CD4-positive, alpha-beta T cell treated with Interferon alpha-2 for 1 hour (primary cell): Measurements from ENCODE around the gene SSX2IP.

Source experiments
- DNase-seq, 2 donors: peaks; one replicate each; pipeline ENCODE4 v3.0.0-alpha.2; 2020 to 2022

Gene SSX2IP

DNA sequence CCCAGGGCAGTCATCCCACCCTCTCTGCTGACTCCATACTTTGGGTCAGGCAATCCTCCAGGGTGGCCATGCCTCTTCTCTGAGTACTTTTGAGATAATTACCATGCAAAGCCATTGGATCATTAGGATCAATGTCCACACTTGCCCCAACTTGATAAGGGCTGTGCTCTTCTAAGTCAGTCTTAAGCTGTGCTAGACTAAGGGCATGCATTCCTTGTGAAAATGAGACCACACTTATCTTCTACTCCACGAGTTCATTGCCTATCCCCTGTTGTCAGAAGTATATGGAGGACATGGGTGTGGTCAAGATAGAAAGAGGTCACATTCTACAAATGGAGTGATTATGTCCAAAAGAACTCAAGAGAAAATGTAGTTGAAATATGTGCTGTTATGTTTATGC is 18.9 kb upstream of the SSX2IP start:
- no peak for DNase-seq

DNA sequence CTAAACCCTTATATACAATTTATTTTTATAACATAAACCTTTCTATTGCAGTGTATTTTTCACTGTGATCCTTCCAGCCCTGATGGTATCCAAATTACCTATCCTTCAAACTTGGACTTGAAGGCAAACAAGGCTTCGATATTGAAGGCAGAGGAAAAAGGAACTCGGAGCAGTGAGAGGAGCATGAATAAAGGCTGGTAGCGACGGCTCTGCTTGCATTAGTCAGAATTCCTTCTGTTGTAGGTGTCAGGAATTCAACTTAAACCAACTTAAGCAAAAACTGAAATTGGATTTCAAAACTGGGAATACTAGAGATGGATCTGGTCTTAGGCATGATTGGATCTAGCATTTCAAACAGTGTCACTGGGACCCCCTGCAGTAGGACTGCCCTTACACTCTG is 17.8 kb upstream of the SSX2IP start:
- DNase-seq = no peak

DNA sequence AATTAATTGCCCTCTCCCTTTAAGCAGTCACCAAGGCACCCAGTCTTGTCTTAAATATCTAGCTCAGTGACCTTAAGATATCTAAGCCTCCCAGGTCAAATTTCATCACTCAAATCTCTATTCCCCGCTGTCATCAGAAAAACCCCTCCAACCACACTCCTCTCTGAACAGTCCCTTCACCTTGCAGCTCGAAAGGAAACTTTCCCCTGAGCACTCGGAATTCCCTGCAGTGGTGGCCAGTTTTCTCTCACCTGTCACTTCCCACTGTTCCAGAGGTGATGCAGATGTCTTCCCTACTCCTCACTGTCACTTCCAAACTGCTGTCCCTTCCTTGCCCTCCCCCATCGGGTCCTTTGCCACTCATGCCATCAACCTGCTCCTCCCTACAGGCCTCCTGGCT is 15.3 kb upstream of the SSX2IP start:
- DNase-seq = no peak

DNA sequence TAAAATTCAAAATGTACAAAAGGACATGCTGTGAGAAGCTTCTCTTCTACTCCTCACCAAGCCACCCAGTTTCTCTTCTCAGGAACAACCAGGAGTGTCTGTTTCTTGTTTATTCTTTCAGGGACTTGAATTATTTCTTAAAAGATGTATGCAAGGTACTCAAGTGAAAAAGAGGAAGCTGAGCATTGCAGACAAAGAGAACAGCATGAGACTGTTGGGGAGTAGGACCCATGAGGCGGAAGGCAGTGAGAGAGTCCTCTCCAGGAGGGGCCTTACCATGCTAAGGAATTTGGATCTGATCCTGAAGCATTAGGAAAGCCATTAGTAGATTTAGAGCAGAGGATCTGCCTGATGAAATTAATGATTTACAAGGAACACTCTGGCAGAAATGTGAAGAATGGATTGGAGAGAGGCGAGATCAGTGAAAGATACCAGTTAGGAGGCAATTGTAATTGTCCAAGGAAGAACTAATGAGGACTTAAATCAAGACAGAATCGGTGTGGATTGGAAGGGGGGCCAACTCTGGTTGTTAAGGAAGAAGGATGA is 14.7 kb upstream of the SSX2IP start:
- no peak for DNase-seq

DNA sequence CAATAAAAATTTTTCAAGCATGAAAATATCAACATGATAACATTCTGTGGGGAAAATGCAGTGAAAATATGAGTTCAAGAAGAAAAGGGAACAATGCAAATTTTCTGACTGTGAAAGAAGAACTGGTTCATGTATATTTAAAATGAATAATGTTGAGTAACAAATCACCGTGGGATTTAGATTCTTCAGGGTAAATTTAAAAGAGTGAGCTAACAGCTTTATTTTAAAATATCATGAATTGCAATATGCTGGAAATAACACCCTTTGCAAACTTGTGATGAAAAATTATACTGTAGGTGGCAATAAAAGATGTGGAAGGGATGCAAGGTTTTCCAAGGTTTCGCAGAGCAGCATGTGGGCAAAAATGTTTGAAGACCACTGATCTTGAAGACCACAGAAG is 13.2 kb upstream of the SSX2IP start:
- no peak for DNase-seq

DNA sequence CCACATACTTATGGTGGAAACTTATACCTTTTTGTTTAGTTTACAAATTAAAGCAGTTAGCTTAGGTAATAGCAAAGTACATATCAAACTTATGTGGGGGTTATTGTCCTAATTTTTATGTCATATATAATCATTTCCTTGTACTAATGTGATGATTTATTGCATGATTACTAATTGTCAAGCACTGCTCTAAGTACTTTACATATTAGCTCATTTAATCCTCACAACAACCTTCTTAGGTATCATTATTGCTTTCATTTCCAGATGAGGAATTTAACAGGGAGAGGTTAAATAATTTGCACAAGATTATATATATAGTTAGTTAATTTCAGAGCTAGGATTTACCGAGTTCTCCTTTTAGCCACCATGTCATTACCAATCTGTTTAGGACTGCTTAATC is 11.9 kb upstream of the SSX2IP start:
- no peak for DNase-seq

DNA sequence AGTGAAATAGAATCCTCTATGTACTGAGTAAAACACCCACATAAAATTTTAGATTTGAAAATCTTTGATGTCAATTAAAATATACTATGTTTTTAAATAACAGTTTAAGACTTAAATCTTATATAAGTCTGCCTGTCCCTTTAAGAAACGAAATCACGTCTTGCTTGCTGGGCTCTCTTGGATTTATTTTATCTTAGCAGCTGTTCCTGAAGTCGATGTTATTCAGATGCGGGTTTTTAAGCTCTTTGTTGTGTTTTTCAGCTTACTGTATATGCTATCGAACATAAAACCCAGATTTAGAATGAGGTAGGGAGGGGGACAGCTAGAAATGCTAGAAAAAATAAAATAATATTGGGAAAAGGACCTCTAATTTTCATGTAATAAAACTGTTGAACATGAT is 11.1 kb upstream of the SSX2IP start:
- no peak for DNase-seq

DNA sequence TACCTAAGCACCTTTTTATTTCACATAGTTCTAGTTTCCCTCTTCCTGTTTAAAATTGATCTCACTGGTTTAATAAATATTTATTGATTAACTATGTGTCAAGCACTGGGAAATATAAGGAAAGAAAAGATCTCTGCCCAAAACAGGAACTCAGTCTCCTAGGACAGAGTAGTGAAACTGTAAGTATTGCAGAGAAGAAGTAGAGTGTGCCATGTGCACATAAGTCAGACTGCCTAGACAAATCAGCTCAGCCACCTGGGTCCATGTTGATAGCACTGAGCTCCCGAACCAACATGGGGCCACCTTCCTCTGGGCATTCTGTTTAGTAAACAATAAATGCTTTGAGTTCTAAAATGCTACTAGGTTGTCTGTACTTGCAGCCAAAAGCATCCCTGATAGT is 9.8 kb upstream of the SSX2IP start:
- DNase-seq = no peak

DNA sequence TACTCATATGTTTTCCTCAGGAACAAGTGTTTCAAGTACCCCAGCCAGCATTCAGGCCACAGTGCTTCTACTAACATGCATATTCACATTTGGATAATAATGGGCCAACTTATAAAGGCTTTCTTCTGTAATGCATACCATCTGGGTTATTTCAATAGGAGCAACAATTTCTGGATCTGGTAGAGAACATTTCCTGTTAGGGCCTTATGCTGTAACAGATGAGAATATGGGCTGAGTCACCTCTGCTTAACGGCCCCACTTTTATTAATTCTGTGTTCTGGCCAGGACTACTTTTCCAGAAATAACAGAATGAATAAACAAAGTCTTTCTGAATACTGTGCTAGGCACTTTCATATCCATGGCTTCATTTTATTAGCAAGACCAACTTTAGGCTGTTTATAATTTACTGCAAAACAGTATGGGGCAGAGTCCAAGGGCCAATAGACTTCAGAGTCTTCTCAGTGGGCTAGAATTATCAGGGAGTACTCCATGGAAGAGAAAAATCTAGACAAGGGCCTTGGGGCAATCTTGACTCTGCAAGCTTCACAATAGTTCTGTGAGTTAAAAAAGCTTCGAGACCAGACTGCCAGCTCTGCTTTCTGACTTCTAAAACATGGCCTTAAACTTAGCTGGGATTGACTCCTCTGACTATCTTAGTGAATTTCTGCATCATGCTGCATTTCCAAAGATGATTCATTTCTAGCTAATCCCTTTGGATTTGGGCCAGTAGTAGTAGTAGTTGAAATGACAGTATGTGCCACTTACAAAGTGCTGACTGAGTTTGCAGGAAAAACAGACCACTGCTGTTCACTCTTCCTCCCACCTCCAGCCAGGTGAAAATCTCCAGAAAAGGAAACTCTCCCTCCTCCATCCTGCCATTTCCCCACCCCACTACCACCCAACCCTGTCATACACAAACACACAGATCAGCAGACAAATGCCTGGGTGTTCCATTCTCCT is 8.2 kb upstream of the SSX2IP start:
- no peak for DNase-seq

DNA sequence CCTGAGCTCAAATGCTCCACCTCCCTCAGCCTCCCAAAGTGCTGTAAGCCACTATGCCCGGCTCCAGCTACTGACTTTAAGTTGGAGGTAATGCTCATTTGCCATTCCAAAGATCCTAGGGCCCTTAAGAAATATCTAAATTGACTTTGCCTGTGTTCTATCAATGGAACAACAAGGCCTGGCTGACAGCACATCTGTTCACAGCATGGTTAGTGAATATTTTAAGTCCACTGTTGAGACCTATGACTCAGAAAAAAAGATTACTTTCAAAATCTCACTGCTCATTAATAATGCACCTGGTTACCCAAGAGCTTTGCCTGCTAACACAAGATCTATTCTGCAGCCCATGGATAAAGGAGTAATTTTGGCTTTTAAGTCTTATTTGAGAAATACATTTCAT is 3.5 kb upstream of the SSX2IP start:
- DNase-seq = no peak

DNA sequence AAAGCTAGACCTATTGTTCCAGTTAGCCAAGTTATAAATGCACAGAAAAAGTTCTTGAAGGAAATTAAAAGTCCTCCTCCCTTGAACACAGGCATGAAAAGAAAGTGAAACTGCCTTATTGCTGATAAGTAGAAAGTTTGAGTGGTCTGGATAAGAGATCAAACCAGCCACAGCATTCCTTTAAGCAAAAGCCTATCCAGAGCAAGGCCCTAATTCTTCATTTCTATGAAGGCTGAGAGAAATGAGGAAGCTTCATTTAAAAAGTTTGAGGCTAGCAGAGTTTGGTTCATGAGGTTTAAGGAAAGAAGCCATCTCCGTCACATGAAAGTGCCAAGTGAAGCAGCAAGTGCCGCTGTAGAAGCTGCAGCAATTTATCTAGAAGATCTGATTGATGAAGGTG is 2.7 kb upstream of the SSX2IP start:
- DNase-seq = peak in 1 of 2 donors; percentile 60

DNA sequence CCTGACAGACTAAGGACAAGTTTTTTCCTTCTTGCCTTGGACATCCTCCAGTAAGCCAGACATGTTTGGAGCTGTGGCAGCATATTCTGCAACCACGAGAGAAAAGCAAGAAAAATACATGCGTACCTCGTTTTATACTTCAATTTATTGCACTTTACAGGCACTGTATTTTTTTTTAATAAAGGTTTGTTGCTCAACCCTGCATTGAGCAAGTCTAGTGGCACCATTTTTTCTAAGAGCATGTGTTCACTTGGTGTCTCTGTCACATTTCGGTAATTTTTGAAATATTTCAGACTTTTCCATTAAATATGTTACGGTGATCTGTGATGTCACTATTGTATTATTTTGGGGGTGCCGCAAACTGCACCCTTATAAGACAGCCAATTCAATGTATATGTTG is 2.1 kb upstream of the SSX2IP start:
- no peak for DNase-seq

DNA sequence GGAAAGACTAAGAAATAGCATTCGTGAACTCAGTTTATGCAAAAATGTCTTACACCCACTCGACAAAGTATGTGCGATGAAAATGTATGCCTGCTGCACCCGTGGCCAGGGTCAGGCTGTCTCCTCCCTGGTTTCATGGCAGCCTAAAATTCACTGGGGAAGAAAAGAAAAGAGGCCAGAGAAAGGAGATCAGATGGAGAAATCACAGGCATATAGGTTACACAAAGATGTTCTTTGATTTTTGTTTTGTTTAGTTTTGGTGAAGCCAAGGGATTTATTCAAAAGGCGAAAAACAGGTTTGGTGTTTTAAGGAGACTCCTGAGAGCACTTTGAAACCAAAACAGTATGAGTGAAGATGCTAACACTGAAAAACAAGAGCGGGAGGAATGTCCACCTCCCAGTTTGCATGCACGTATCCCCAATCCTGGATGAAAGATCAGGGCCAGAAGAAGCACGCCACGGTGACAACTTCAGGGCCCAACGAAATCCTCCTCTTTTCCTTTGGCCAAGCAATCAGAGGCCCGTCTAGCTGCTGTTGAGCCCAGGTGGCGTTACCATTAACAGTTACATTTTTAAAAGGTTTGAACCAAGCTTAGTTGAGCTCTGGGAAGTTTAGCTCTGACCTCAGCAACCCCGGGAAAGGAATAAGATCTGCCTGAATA is 992 bp upstream of the SSX2IP start:
- DNase-seq = peak in 1 of 2 donors; percentile 18

DNA sequence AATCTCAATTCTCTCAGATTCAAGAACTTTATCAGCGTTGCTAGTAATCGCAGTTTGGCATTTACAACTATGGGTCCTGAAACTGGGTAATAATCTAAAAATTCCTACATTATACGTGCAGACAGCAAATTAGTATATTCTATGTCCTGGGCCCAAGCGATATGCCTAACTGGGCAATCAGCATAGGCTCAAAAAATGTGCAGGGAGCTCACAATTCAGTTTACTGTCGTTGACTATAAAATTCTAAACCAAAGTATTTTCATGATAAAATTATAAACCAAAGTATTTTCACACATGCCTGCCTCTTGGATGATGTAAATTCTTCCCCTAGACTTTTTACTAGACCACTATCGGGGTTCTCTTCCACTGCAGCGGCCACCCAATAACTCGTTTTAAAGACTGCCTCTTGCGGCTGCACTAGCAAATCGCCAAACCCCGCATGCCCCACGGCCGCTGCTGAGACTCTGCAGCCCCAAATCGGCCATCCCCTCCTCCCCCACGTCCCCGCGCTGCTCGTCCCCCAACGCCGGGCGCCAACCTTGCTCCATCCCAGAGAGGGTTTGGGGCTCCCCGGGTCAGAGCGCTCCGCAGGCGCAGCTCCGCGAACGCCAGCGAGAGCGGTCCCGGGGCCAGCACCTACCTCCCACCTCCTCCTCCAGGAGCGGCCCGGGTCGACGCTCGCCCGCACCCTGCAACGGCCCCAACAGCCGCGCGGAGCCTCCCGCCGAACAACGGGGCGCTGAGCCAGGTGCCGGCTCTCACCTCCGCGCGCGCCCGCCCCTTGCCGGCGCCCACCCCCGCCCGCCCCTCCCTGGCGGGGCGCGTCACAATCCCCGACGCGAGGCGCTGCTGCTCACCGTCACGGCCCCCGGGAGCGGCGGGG is 506 bp downstream of the SSX2IP start:
- DNase-seq = peak in 1 of 2 donors; percentile 38

DNA sequence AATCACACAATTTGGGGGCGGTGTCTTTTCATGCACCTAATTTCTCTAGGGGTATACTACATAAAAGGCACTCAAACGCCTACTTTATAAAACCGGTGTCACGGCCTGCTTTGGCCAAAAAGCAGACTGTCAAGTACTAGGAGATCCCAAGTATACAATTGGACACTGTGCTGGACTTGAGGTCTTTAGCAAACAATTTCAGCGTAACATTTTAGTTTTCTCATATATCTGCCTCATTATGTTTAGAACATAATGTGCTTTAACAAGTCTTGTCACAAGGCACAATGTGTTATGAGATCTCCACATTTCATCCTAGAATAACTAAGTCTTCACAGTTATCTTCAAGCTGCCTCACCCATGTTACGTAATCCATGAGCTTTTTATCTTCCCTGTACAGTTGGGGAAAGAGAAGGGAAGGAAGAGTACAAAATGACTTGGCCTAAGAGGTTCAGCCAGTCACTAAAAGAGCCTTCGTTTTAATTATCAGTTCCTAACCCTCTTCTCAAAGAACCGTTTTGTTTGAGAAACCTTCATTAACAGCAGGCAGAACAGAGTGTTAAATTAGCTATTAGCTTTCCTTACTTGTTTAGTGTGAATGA is 1.7 kb downstream of the SSX2IP start:
- DNase-seq = no peak

DNA sequence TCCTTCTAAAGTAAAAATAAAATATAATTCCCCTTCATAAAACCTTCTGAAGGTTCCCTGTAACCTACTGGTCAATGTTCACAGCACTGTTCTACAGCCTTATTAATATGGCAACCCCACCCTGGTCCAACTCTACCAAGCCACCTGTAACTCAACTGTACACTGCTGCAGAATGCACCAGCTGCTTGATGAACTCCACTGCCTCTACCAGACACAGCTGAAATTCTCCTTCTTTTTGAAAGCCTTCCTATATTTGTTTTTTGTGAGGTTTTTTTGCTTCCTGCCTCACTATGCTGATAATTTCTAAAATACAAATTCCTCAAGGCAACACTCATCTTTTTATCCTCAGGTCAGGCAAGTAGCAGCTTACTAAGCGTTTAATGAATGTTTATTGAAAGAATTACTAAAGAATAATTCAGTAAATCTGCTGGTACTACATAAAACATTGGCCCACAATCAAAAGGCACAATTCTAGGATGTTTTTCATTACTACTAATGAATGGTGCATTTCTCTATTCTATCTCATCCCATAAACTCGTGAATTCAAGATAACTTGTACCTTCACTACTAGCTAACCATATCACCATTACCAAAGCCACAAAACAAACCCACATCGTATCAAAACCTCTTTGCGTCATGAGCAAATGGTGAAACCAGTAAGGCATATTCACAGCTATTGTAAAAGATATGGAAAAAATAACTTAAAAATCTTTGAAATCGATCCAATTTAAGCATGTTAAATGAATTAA is 2.4 kb downstream of the SSX2IP start:
- DNase-seq = no peak

DNA sequence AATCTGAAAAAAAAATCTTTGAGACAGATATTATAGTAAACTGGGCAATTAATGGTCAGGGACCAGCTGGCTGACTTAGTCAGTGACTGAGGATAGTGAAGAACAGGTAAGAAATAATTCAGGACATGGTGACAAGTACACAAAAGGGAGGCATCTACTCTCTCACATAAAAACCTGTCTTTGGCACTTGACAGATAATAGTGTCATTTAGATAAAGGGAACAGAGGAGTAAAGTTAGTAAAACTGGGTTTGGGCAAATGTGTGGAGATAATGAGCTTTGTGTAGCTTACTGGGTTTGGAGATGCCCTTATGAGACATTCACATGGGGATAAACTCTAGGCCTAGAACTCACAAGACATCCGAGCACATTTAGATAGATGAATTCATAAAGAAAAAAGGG is 4.0 kb downstream of the SSX2IP start:
- no peak for DNase-seq

DNA sequence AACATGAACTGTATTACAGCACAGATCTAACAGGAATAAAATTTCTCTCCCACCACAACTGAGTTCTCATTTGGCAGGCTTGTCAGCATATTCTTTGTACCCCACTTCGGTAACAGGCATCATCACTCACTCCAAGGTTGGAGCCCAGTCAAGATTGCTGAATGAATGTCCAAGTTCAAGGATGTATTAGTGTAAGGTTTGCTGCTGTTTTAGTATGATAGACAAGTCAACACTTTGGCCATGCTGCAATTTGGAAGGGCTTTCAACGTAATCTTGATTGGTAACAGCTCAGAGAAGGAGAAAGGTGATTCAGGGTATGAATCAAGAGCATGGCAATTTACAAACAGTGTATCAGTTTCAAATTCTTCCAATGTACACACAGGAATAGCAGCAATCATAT is 6.8 kb downstream of the SSX2IP start:
- DNase-seq = no peak

DNA sequence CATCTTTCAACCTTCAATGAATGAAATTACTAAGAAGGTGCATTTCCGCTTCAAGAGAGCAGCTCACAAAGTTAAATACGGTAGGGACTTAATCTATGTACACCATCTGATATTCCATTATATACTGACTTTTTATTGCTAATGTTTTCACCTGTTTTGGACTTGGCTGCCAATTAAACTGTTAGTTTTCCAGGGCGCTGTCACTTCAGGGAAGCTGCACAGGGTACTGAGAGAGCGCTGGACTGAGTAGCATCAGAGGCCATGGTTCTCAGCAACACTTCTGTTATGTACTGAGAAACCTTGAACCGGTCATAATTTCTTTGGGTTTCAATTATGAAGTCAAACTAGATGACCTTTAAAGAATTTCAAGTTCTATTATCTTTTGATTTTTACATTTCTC is 8.2 kb downstream of the SSX2IP start:
- no peak for DNase-seq

DNA sequence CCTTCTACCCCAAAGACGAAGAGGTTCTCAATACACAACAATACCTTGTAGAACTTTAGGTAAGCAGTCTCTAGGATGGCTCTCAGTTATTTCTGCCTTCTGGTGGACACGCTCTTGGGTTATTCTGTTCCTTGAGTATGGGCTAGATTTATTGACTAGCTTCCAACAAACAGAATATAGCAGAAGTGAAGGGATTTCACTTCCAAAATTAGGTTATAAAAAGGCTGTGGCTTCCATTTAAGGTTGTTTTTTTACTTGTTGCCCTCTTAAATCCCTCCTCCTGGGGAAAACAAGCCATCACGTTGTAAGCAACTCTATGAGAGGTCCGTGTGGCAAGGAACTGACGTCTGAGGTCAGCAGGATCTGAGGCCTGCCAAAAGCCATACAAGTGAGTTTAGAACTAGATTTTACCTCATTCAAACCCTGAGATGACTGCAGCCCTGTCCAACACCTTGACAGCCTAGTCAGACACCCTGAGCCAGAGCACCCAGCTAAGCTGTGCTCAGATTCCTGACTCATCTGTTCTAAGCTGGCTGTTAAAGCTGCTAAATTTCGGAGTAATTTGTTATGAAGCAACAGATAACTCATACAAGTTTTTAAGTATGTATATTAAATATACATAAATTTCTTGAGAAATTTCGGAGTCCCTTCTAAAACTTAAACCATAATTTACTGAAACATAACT is 12.7 kb downstream of the SSX2IP start:
- no peak for DNase-seq

DNA sequence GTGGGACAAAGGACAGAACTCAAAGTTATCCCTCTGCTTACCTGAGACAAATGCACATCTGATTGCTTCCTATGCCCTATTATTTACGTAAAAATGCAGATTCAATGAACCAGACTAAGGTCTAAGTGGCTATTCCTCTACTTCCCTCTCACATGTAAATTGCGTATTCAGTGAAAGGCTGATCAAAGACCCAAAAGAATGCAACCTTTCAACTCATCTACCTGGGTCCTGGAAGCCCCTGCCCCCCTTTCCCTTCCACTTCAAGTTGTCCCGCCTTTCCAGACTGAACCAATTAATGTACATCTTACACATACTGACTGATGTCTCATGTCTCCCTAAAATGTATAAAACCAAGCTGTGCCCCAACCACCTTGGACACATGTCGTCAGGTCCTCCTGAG is 14.6 kb downstream of the SSX2IP start:
- DNase-seq = no peak
